HCT116 (cell line): ENCODE results near the gene NPEPL1. TPM values are rescaled to one million over a fixed set of nuclear protein-coding genes. Genes with fewer than 3 reads are reported as not detected.

Experiments used
- ATAC-seq: fragments of 200-7000 bp; cut with Tn5 transposase; 2 replicates; pipeline ENCODE4 v1.9.1; 2020; ENCODE audit warnings: mild to moderate bottlenecking, moderate library complexity
- BruUV-seq: library from RNA; stranded (reverse); fragments of 400-500 nt; replicated peaks from 2 replicates; lab custom pipeline; 2021; lab: Mats Ljungman, UMichigan
- CTCF ChIA-PET: fragments of 300-600 bp; sonication (Branson Sonifier 250); formaldehyde crosslinking; loops from one replicate; lab custom pipeline; 2021; ENCODE audit warnings: antibody characterized with exemption; lab: Charles Lee
- POLR2A ChIA-PET: fragments of 300-600, 350-600 bp; sonication (Branson Sonifier 250); formaldehyde crosslinking; loops from one replicate; lab custom pipeline; 2021; ENCODE audit warnings: antibody characterized with exemption; lab: Charles Lee
- RAD21 ChIA-PET, 2 experiments: fragments of 300-600 bp; sonication (Branson Sonifier 250); formaldehyde crosslinking; loops; one replicate each; lab custom pipeline; 2023; ENCODE audit warnings: low total read pairs in 2 of 2; ENCODE audit not compliant: uncharacterized antibody in 2 of 2, unreplicated experiment in 2 of 2, low non-redundant PET in 1 of 2; lab: Charles Lee
- DNase-seq: peaks from one replicate; pipeline ENCODE4 v3.0.0-alpha.2; 2010; ENCODE audit warnings: low read depth, low spot score
- H2AFZ ChIP-seq: fragments of 200-600 bp; shearing (Covaris generic), sonication (generic); 2 replicates; pipeline ENCODE4 v1.6.1; 2017; ENCODE audit warnings: low read depth, mixed run types, mixed read lengths, antibody characterized with exemption, low read length; ENCODE audit not compliant: poor library complexity, severe bottlenecking
- H3K27ac ChIP-seq: 2 replicates; pipeline ENCODE4 v1.5.1; 2012; ENCODE audit warnings: low read depth, low read length
- H3K27me3 ChIP-seq: fragments of 200-600 bp; sonication (generic); 2 replicates; pipeline ENCODE4 v1.6.1; 2016; ENCODE audit warnings: mixed run types, low read length, mixed read lengths; ENCODE audit not compliant: insufficient read depth
- H3K36me3 ChIP-seq, 2 experiments: fragments of 200-500 bp in 1 of 2; fragments of 200-600 bp in 1 of 2; sonication (Bioruptor generic) in 1 of 2; sonication (generic) in 1 of 2; 2 replicates each; pipeline versions ENCODE4 v1.5.1 to v1.6.1; 2014 to 2016; ENCODE audit warnings: low read length in 2 of 2, inconsistent platforms in 1 of 2, mixed read lengths in 1 of 2, mixed run types in 1 of 2; ENCODE audit not compliant: insufficient read depth in 2 of 2, control insufficient read depth in 1 of 2
- H3K4me1 ChIP-seq, 2 experiments: fragments of 200-600 bp in 1 of 2; sonication (generic) in 1 of 2; 2 replicates each; pipeline versions ENCODE4 v1.5.1 to v1.6.1; 2012 to 2017; ENCODE audit warnings: low read length in 2 of 2, inconsistent platforms in 1 of 2, mild to moderate bottlenecking in 1 of 2, mixed read lengths in 1 of 2, mixed run types in 1 of 2, moderate library complexity in 1 of 2; ENCODE audit not compliant: insufficient read depth in 2 of 2, control insufficient read depth in 1 of 2
- H3K4me2 ChIP-seq: fragments of 200-600 bp; sonication (generic); 2 replicates; pipeline ENCODE4 v1.6.1; 2017; ENCODE audit warnings: mixed run types, low read length, mixed read lengths
- H3K4me3 ChIP-seq, 2 experiments: fragments of 200-600 bp in 1 of 2; sonication (generic) in 1 of 2; replicated peaks in 1 of 2; 2 replicates each; pipeline ENCODE4 v1.5.1; 2011 to 2016; ENCODE audit warnings: low read length in 2 of 2, control low read depth in 1 of 2, low read depth in 1 of 2, mild to moderate bottlenecking in 1 of 2, mixed read lengths in 1 of 2, mixed run types in 1 of 2
- H3K79me2 ChIP-seq: fragments of 200-600 bp; sonication (generic); 2 replicates; pipeline ENCODE4 v1.6.1; 2017; ENCODE audit warnings: mild to moderate bottlenecking, mixed run types, low read length, moderate library complexity, mixed read lengths; ENCODE audit not compliant: insufficient read depth
- H3K9ac ChIP-seq: fragments of 200-600 bp; sonication (generic); 2 replicates; pipeline ENCODE4 v1.6.1; 2016; ENCODE audit warnings: low read length, mixed read lengths
- H3K9me2 ChIP-seq: fragments of 200-600 bp; sonication (generic), shearing (Covaris generic); 2 replicates; pipeline ENCODE4 v1.6.1; 2017; ENCODE audit warnings: mixed run types, mild to moderate bottlenecking, moderate library complexity; ENCODE audit not compliant: insufficient read depth
- H3K9me3 ChIP-seq, 2 experiments: fragments of 200-500 bp in 1 of 2; fragments of 200-600 bp in 1 of 2; sonication (Bioruptor generic) in 1 of 2; sonication (generic) in 1 of 2; 2 replicates each; pipeline ENCODE4 v1.6.1; 2014 to 2017; ENCODE audit warnings: low read length in 2 of 2, mixed read lengths in 2 of 2, inconsistent platforms in 1 of 2, low read depth in 1 of 2, mild to moderate bottlenecking in 1 of 2, mixed run types in 1 of 2, moderate library complexity in 1 of 2; ENCODE audit not compliant: control insufficient read depth in 1 of 2, insufficient read depth in 1 of 2
- H4K20me1 ChIP-seq: fragments of 200-600 bp; sonication (generic), shearing (Covaris generic); 2 replicates; pipeline ENCODE4 v1.6.1; 2017; ENCODE audit warnings: mixed run types, mild to moderate bottlenecking, moderate library complexity; ENCODE audit not compliant: insufficient read depth
- ELF1 ChIP-seq: IDR thresholded peaks from 2 replicates; pipeline ENCODE4 v1.6.1; 2012; ENCODE audit warnings: low read depth, borderline replicate concordance
- EZH2 ChIP-seq: fragments of 200-600 bp; sonication (generic); IDR thresholded peaks from 2 replicates; pipeline ENCODE4 v1.6.1; 2017; ENCODE audit warnings: antibody characterized with exemption, mixed run types
- POLR2AphosphoS5 ChIP-seq: IDR thresholded peaks from 2 replicates; pipeline ENCODE4 v1.6.1; 2011; ENCODE audit warnings: mild to moderate bottlenecking, low read depth, low read length, moderate library complexity
- intact Hi-C: fragments of 100-400 bp; cut with micrococcal nuclease; formaldehyde crosslinking; loops from 2 replicates; pipeline ENCODE4 v1.10.0; 2022
- total RNA-seq: library from RNA; stranded (reverse); gene quantifications from one replicate; pipeline ENCODE4 v1.2.1, GENCODE V29; 2021; ENCODE audit not compliant: unreplicated experiment
- TF ChIP-seq, protein P1 (sequence below), 3 experiments: fragments of 200-600 bp in 1 of 3; sonication (generic) in 1 of 3; IDR thresholded peaks in 2 of 3; conservative IDR thresholded peaks in 1 of 3; 2 replicates each; pipeline ENCODE4 v1.5.1; 2012 to 2017; ENCODE audit warnings: low read depth in 2 of 3, low read length in 2 of 3, antibody characterized with exemption in 1 of 3, borderline replicate concordance in 1 of 3, control low read depth in 1 of 3, mild to moderate bottlenecking in 1 of 3, mixed read lengths in 1 of 3, mixed run types in 1 of 3, moderate library complexity in 1 of 3; ENCODE audit not compliant: insufficient read depth in 1 of 3

Gene NPEPL1
- total RNA-seq, 1 experiment from 2014 or later, result 16.6 TPM

DNA sequence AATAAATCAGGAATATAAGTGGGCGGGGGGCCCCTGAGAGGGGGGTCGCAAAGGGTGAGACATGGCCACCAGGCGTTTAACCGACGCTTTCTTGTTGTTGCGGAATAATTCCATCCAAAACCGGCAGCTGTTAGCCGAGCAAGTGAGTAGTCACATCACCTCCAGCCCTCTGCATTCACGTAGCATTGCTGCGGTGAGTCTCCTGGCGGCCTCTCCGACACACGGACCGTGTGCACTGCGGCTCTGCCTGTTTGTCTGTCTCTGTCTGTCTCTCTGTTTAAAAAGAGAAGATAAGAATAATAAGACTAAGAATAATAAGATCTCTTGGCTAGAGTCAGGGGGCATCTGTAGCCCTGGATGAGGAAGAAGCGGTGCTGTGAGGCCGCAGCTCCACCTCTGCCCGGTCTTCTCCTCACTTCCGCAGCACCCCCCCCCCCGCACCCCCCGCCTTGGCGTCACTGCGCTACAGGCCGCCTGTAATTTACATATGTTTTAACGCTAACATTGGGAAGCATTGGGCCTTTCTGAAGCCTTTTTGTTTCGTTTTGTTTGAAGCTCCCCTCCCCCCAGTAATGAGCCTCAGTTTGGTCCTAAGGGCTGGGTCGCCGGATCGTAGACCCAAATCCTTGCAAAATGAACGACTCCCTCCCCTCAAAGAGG is 40.5 kb upstream of the NPEPL1 start:
- no peak for DNase-seq
- H2AFZ ChIP-seq, result no peak overlapping the region

More for the DNA sequence above, 40.5 kb upstream of the NPEPL1 start:
- ChIA-PET CTCF (interaction anchor here (1.3 to 2.9 kb wide), 4 partner anchors 30 to 803 kb away, joined by 3 to 20 read pairs (median 4); no protein-coding TSS in a partner anchor), POLR2A (interaction anchor here (0.6 kb wide), 2 partner anchors 15 to 315 kb away, joined by 3 read pairs; no protein-coding TSS in a partner anchor), RAD21 (interaction anchor here in 1 of 2 experiments (1.3 kb wide), 1 partner anchor 171 kb away, joined by 3 read pairs; no protein-coding TSS in a partner anchor)
- BruUV-seq, result TSS peak; percentile 95
- Histone ChIP-seq H3K4me3 (peak overlapping the region; percentile 95 to 100), H3K36me3 (peaks cover 3 to 4% of the 10 kb centered on the region in 2 experiments; a peak in 3 of 4 replicates), H4K20me1 (0 out of 2 replicates have a peak, but pooled peaks cover 3% of the 10 kb centered on the region), H3K27me3 (no peaks in the 10 kb centered on the region), H3K4me2 (peak overlapping the region; percentile 86), H3K9me2 (no peaks in the 10 kb centered on the region), H3K4me1 (peaks cover 3 to 12% of the 10 kb centered on the region in 2 experiments; a peak in 3 of 4 replicates), H3K27ac (peak overlapping the region; percentile 77), H3K79me2 (peaks cover 60% of the 10 kb centered on the region), H3K9me3 (no peaks in the 10 kb centered on the region), H3K9ac (peak overlapping the region; percentile 97)
- TF ChIP-seq, protein P1, sequence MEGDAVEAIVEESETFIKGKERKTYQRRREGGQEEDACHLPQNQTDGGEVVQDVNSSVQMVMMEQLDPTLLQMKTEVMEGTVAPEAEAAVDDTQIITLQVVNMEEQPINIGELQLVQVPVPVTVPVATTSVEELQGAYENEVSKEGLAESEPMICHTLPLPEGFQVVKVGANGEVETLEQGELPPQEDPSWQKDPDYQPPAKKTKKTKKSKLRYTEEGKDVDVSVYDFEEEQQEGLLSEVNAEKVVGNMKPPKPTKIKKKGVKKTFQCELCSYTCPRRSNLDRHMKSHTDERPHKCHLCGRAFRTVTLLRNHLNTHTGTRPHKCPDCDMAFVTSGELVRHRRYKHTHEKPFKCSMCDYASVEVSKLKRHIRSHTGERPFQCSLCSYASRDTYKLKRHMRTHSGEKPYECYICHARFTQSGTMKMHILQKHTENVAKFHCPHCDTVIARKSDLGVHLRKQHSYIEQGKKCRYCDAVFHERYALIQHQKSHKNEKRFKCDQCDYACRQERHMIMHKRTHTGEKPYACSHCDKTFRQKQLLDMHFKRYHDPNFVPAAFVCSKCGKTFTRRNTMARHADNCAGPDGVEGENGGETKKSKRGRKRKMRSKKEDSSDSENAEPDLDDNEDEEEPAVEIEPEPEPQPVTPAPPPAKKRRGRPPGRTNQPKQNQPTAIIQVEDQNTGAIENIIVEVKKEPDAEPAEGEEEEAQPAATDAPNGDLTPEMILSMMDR (IDR thresholded peaks at IDR 0.05 in 2 of 3, conservative IDR thresholded peaks at IDR 0.05 in 1 of 3; ENCODE audit: borderline replicate concordance in 1 of 3, insufficient read depth in 1 of 3, low read depth in 2 of 3, low read length in 2 of 3), result no peak
- TF ChIP-seq EZH2, result no peak
- TF ChIP-seq ELF1, result peak; percentile 29; the same call in 1 of the 2 replicates
- TF ChIP-seq POLR2AphosphoS5, result peak; percentile 54
- ATAC-seq, result peak; percentile 47
- intact Hi-C loops, result loop anchor here (5.0 to 10.0 kb wide), 3 partner anchors 170 to 403 kb away; no protein-coding TSS in a partner anchor
